Epithelial cell of esophagus (primary cell): ENCODE data around the gene ADAMTS12.
"Not testable (repeated sequence)": the region's sequence is repeated elsewhere in the genome, so short reads cannot be mapped to it uniquely, and the experiment has no call there.

Experiments
- DNase-seq: peaks from one replicate; pipeline ENCODE4 v3.0.0; 2010; ENCODE audit warnings: low read depth
- H3K4me3 ChIP-seq: 2 replicates; pipeline ENCODE4 v1.5.1; 2011; ENCODE audit warnings: mild to moderate bottlenecking, low read length, control low read depth
- CTCF ChIP-seq: IDR thresholded peaks from 2 replicates; pipeline ENCODE4 v1.5.1; 2011; ENCODE audit warnings: low read depth, mild to moderate bottlenecking, low read length, control low read depth, inconsistent platforms; ENCODE audit not compliant: insufficient read depth; ENCODE audit errors: missing control alignments

ADAMTS12 gene

GRCh38 chr5:33931136-33931535 lies 39.3 kb upstream of the ADAMTS12 start:
- no peak for DNase-seq
- H3K4me3 ChIP-seq: no peak overlapping the region
- no peak for TF ChIP-seq CTCF

- peak; percentile 63 for DNase-seq
- no peak for TF ChIP-seq CTCF
- H3K4me3 ChIP-seq: no peak overlapping the region
Measured at GRCh38 chr5:33929925-33930690, 38.3 kb upstream of the ADAMTS12 start.

GRCh38 chr5:33928283-33928682 lies 36.5 kb upstream of the ADAMTS12 start:
- no peak for TF ChIP-seq CTCF
- H3K4me3 ChIP-seq: no peak overlapping the region
- no peak for DNase-seq

GRCh38 chr5:33927685-33928084 lies 35.9 kb upstream of the ADAMTS12 start:
- no peak overlapping the region for H3K4me3 ChIP-seq
- no peak for DNase-seq
- TF ChIP-seq CTCF: no peak

GRCh38 chr5:33925278-33925677 lies 33.5 kb upstream of the ADAMTS12 start:
- TF ChIP-seq CTCF: no peak
- no peak for DNase-seq

GRCh38 chr5:33921002-33921401 lies 29.2 kb upstream of the ADAMTS12 start:
- DNase-seq: no peak
- no peak overlapping the region for H3K4me3 ChIP-seq
- TF ChIP-seq CTCF: no peak

More at GRCh38 chr5:33925278-33925677, 33.5 kb upstream of the ADAMTS12 start:
- no peak overlapping the region for H3K4me3 ChIP-seq

- DNase-seq, H3K4me3 ChIP-seq: not testable (repeated sequence)
Measured at GRCh38 chr5:33914844-33915243, 23.1 kb upstream of the ADAMTS12 start.

- not testable (repeated sequence) for DNase-seq, H3K4me3 ChIP-seq
Measured at GRCh38 chr5:33906248-33906647, 14.5 kb upstream of the ADAMTS12 start.
